Karpas-422 (cell line): ENCODE results near the gene SYP. TPM values are rescaled to one million over a fixed set of nuclear protein-coding genes. Genes with fewer than 3 reads are reported as not detected.
"Not testable (repeated sequence)": the region's sequence is repeated elsewhere in the genome, so short reads cannot be mapped to it uniquely, and the experiment has no call there.

Source experiments
- DNase-seq: peaks from one replicate; pipeline ENCODE4 v3.0.0-alpha.2; 2015
- H2AFZ ChIP-seq: fragments of 200-600 bp; sonication (generic); 2 replicates; pipeline ENCODE4 v1.6.1; 2014; ENCODE audit warnings: antibody characterized with exemption, low read length, mixed read lengths
- H3K27ac ChIP-seq: fragments of 200-600 bp; sonication (generic); 2 replicates; pipeline ENCODE4 v1.5.1; 2014; ENCODE audit warnings: mild to moderate bottlenecking, low read length, moderate library complexity
- H3K27me3 ChIP-seq: fragments of 200-600 bp; sonication (generic); 2 replicates; pipeline ENCODE4 v1.6.1; 2014; ENCODE audit warnings: low read length, mixed read lengths
- H3K36me3 ChIP-seq: fragments of 200-600 bp; sonication (generic); 2 replicates; pipeline ENCODE4 v1.6.1; 2014; ENCODE audit warnings: low read length, mixed read lengths; ENCODE audit not compliant: insufficient read depth
- H3K4me1 ChIP-seq: fragments of 200-600 bp; sonication (generic); 2 replicates; pipeline ENCODE4 v1.6.1; 2014; ENCODE audit warnings: mild to moderate bottlenecking, low read length, mixed read lengths
- H3K4me2 ChIP-seq: fragments of 200-600 bp; sonication (generic); 2 replicates; pipeline ENCODE4 v1.6.1; 2014; ENCODE audit warnings: low read length, low read depth, mild to moderate bottlenecking; ENCODE audit not compliant: poor library complexity, severe bottlenecking
- H3K4me3 ChIP-seq: fragments of 200-600 bp; sonication (generic); 2 replicates; pipeline ENCODE4 v1.5.1; 2014; ENCODE audit warnings: mild to moderate bottlenecking, antibody characterized with exemption, low read length, mixed read lengths
- H3K79me2 ChIP-seq: fragments of 200-600 bp; sonication (generic); 2 replicates; pipeline ENCODE4 v1.6.1; 2014; ENCODE audit warnings: mild to moderate bottlenecking, low read length, mixed read lengths
- H3K9ac ChIP-seq: fragments of 200-600 bp; sonication (generic); 2 replicates; pipeline ENCODE4 v1.6.0; 2014; ENCODE audit warnings: low read length
- H3K9me2 ChIP-seq: fragments of 200-600 bp; sonication (generic), shearing (Covaris generic); replicated peaks from 2 replicates; pipeline ENCODE4 v1.6.0; 2014; ENCODE audit warnings: mild to moderate bottlenecking, low read length, moderate library complexity; ENCODE audit not compliant: insufficient read depth
- H3K9me3 ChIP-seq: fragments of 300-700, 200-600 bp; sonication (generic); 2 replicates; pipeline ENCODE4 v1.6.1; 2014; ENCODE audit warnings: low read length, mixed read lengths
- H4K20me1 ChIP-seq: fragments of 200-600 bp; sonication (generic); 2 replicates; pipeline ENCODE4 v1.6.1; 2014; ENCODE audit warnings: mild to moderate bottlenecking, antibody characterized with exemption, low read length, low read depth; ENCODE audit not compliant: insufficient read depth
- small RNA-seq: library from RNA; depleted of rRNA; stranded (forward); fragments of <200 nt; gene quantifications from one replicate; pipeline ENCODE3, GENCODE V24; 2014
- total RNA-seq: library from RNA; depleted of rRNA; stranded (reverse); fragments of >200 nt; shearing (Covaris generic); gene quantifications from 2 replicates; pipeline ENCODE4 v1.2.3, GENCODE V29; 2014; ENCODE audit warnings: low replicate concordance; rRNA removed

The SYP gene
- total RNA-seq, 1 experiment from 2014 or later: 0.86 TPM

DNA sequence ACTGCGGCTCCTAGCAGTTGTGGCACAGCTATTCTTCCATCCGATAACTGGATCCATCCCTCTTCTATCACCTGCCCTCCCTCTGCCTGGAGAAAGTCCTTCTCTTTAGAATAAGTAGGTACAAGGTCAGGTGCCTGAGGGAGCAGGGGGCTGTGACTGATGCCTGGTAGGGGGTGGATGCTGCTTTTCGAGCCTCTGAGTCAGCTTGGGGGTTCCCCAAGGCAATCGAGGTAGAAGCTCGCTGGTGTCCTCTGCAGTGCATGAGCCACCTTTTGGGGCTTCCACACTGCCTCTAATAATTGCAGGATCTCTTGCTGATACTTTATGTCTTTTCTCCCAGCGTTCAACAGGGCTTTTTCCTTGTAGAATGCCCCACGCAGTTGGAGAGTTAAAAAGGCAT lies 56.8 kb downstream of the SYP start:
- not testable (repeated sequence) for H3K36me3 ChIP-seq, H3K27me3 ChIP-seq, H2AFZ ChIP-seq, H3K4me3 ChIP-seq, H3K27ac ChIP-seq, DNase-seq, H3K4me1 ChIP-seq, H4K20me1 ChIP-seq, H3K9me2 ChIP-seq, H3K79me2 ChIP-seq, H3K9ac ChIP-seq, H3K4me2 ChIP-seq
- peaks cover 17% of the 10 kb centered on the region for H3K9me3 ChIP-seq

- not testable (repeated sequence) for H4K20me1 ChIP-seq, H3K27me3 ChIP-seq, H3K4me3 ChIP-seq, H2AFZ ChIP-seq, H3K79me2 ChIP-seq, H3K36me3 ChIP-seq, H3K9ac ChIP-seq, H3K4me2 ChIP-seq, H3K27ac ChIP-seq, H3K4me1 ChIP-seq, H3K9me2 ChIP-seq
- peak; percentile 51 for DNase-seq
- H3K9me3 ChIP-seq: peaks cover 17% of the 10 kb centered on the region
These were observed 57.7 kb downstream of the SYP start for GRCh38 chrX:49142264-49142663.

DNA sequence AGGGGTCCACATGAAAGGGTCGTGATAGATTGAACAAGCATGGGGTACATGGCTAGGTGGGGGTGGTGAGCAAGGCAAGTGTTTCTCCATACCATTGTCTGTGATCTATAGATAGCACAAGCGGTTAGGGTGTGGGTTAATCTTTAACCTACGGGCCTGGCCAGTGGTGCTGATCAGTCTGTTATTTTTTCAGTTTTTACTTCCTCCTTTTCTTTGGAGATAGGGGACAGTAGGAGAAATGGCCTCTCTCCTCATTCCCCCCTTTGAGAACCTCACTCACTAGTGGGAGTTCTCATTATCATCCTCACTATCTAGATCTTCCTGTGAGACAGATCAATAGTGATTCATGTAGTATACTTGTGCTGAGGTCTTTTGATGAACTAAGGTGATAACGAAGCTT lies 60.3 kb downstream of the SYP start:
- H3K9ac ChIP-seq: no peak overlapping the region
- peaks cover 17% of the 10 kb centered on the region for H3K9me3 ChIP-seq
- no peak overlapping the region for H3K4me3 ChIP-seq
- H3K36me3 ChIP-seq: no peaks in the 10 kb centered on the region
- no peaks in the 10 kb centered on the region for H3K27me3 ChIP-seq
- H3K9me2 ChIP-seq: no peaks in the 10 kb centered on the region
- no peaks in the 10 kb centered on the region for H3K4me1 ChIP-seq
- no peaks in the 10 kb centered on the region for H3K79me2 ChIP-seq
- H3K4me2 ChIP-seq: no peak overlapping the region
- H4K20me1 ChIP-seq: no peaks in the 10 kb centered on the region
- DNase-seq: no peak
- no peak overlapping the region for H3K27ac ChIP-seq
- no peak overlapping the region for H2AFZ ChIP-seq

Small RNAs within 50 kb of the gene (small RNA-seq; reads per million reads assigned to genes)
- gene RN7SL262P: not detected

Other genes with a start within 250 kb of the SYP start
- 36.2 and 57.4 TPM in 2 replicates for gene OTUD5, start 242.6 kb downstream of the SYP start, total RNA-seq
- gene KCND1, start 228.3 kb downstream of the SYP start, total RNA-seq: 2.2 and 2.6 TPM in 2 replicates
- 18.0 and 37.6 TPM in 2 replicates for gene GRIPAP1, start 197.9 kb downstream of the SYP start, total RNA-seq
- gene TFE3, start 156.8 kb downstream of the SYP start, total RNA-seq: 4.4 and 11.8 TPM in 2 replicates
- gene CCDC120, start 141.2 kb downstream of the SYP start, total RNA-seq: not detected in 2 replicates
- 0.34 and 2.5 TPM in 2 replicates for gene PRAF2, start 126.2 kb downstream of the SYP start, total RNA-seq
- 80.3 and 115 TPM in 2 replicates for gene WDR45, start 120.3 kb downstream of the SYP start, total RNA-seq
- 8.2 and 20.7 TPM in 2 replicates for gene GPKOW, start 76.5 kb downstream of the SYP start, total RNA-seq
- gene MAGIX, start 37.4 kb downstream of the SYP start, total RNA-seq: 1.7 TPM in 1 of 2 replicates, not detected in the other
- 11.0 and 37.0 TPM in 2 replicates for gene PLP2, start 28.3 kb downstream of the SYP start, total RNA-seq
- gene PRICKLE3, start 13.8 kb downstream of the SYP start, total RNA-seq: 4.0 and 15.5 TPM in 2 replicates
- gene CACNA1F, start 33.1 kb upstream of the SYP start, total RNA-seq: not detected in 2 replicates
- 25.9 and 30.0 TPM in 2 replicates for gene CCDC22, start 35.3 kb upstream of the SYP start, total RNA-seq
- gene FOXP3, start 64.5 kb upstream of the SYP start, total RNA-seq: 0.07 TPM in 1 of 2 replicates, not detected in the other
- 0.19 and 1.0 TPM in 2 replicates for gene PPP1R3F, start 69.6 kb upstream of the SYP start, total RNA-seq
- gene GAGE10, start 103.5 kb upstream of the SYP start, total RNA-seq: not detected in 2 replicates
- gene GAGE12J, start 121.8 kb upstream of the SYP start, total RNA-seq: not detected in 2 replicates
- gene GAGE13, start 131.4 kb upstream of the SYP start, total RNA-seq: not detected in 2 replicates